Activated T-helper 17 cell treated with anti-CD3 and anti-CD28 coated beads, Interleukin-2, amount 50 U/mL, for 72 hours (primary cell): ENCODE measurements around the gene POT1. TPM values are rescaled to one million over a fixed set of nuclear protein-coding genes. Genes with fewer than 3 reads are reported as not detected.

Experiments used
- ATAC-seq: fragments of 150-1000 bp; cut with Tn5 transposase; replicated peaks from 2 replicates; pipeline ENCODE4 v1.10.0; 2021; ENCODE audit warnings: mild to moderate bottlenecking, moderate library complexity
- H3K27ac Mint-ChIP-seq: one replicate; pipeline ENCODE4 v1.8.0; 2022; ENCODE audit warnings: mixed read lengths
- H3K27me3 Mint-ChIP-seq: one replicate; pipeline ENCODE4 v1.8.0; 2022; ENCODE audit warnings: mixed read lengths
- H3K36me3 Mint-ChIP-seq: one replicate; pipeline ENCODE4 v1.8.0; 2022; ENCODE audit warnings: low read depth, mild to moderate bottlenecking, mixed read lengths
- H3K4me1 Mint-ChIP-seq: one replicate; pipeline ENCODE4 v1.8.0; 2022; ENCODE audit warnings: mixed read lengths
- H3K4me3 Mint-ChIP-seq: one replicate; pipeline ENCODE4 v1.8.0; 2022; ENCODE audit warnings: mild to moderate bottlenecking, mixed read lengths
- H3K9me3 Mint-ChIP-seq: one replicate; pipeline ENCODE4 v1.8.0; 2022; ENCODE audit warnings: mixed read lengths
- total RNA-seq, 2 donors: library from RNA; stranded (reverse); gene quantifications; one replicate each; pipeline ENCODE4 v1.2.3, GENCODE V29; 2022

The POT1 gene
- total RNA-seq, 2 donors from 2014 or later, result 31.8 to 45.1 TPM

- Mint-ChIP-seq H3K27me3 (peaks cover 5% of the 10 kb centered on the region), H3K27ac (no peak overlapping the region), H3K4me3 (no peak overlapping the region), H3K36me3 (no peaks in the 10 kb centered on the region), H3K4me1 (no peaks in the 10 kb centered on the region), H3K9me3 (no peaks in the 10 kb centered on the region)
- ATAC-seq, result no peak
Measured at GRCh38 chr7:124808206-124808605, 121.4 kb downstream of the POT1 start.

GRCh38 chr7:124801330-124801895 lies 128.2 kb downstream of the POT1 start:
- no peak for ATAC-seq
- Mint-ChIP-seq H3K4me3 (no peak overlapping the region), H3K9me3 (peaks cover 2% of the 10 kb centered on the region), H3K36me3 (no peaks in the 10 kb centered on the region), H3K27me3 (peaks cover 15% of the 10 kb centered on the region), H3K27ac (no peak overlapping the region), H3K4me1 (no peaks in the 10 kb centered on the region)

- H3K27me3 Mint-ChIP-seq, result peaks cover 15% of the 10 kb centered on the region
- H3K9me3 Mint-ChIP-seq, result peaks cover 8% of the 10 kb centered on the region
- no peaks in the 10 kb centered on the region for H3K36me3 Mint-ChIP-seq
- no peak for ATAC-seq
- no peak overlapping the region for H3K27ac Mint-ChIP-seq
- no peak overlapping the region for H3K4me3 Mint-ChIP-seq
- no peaks in the 10 kb centered on the region for H3K4me1 Mint-ChIP-seq
Measured at GRCh38 chr7:124800386-124800785, 129.2 kb downstream of the POT1 start.

- no peak for ATAC-seq
- Mint-ChIP-seq H3K27ac (no peak overlapping the region), H3K27me3 (peaks cover 15% of the 10 kb centered on the region), H3K36me3 (no peaks in the 10 kb centered on the region), H3K4me3 (no peak overlapping the region), H3K9me3 (peaks cover 8% of the 10 kb centered on the region), H3K4me1 (no peaks in the 10 kb centered on the region)
Measured at GRCh38 chr7:124799448-124799847, 130.2 kb downstream of the POT1 start.

- no peaks in the 10 kb centered on the region for H3K36me3 Mint-ChIP-seq
- H3K27me3 Mint-ChIP-seq, result peaks cover 24% of the 10 kb centered on the region
- no peak for ATAC-seq
- no peak overlapping the region for H3K4me3 Mint-ChIP-seq
- H3K9me3 Mint-ChIP-seq, result peaks cover 8% of the 10 kb centered on the region
- H3K4me1 Mint-ChIP-seq, result no peaks in the 10 kb centered on the region
- no peak overlapping the region for H3K27ac Mint-ChIP-seq
Measured at GRCh38 chr7:124796771-124797170, 132.9 kb downstream of the POT1 start.

- Mint-ChIP-seq H3K4me1 (no peaks in the 10 kb centered on the region), H3K9me3 (peaks cover 8% of the 10 kb centered on the region), H3K27ac (no peak overlapping the region), H3K36me3 (no peaks in the 10 kb centered on the region), H3K27me3 (peaks cover 30% of the 10 kb centered on the region), H3K4me3 (no peak overlapping the region)
- ATAC-seq, result no peak
Measured at GRCh38 chr7:124792696-124793095, 136.9 kb downstream of the POT1 start.

- no peak for ATAC-seq
- Mint-ChIP-seq H3K9me3 (peaks cover 8% of the 10 kb centered on the region), H3K4me1 (no peaks in the 10 kb centered on the region), H3K4me3 (no peak overlapping the region), H3K27ac (no peak overlapping the region), H3K36me3 (no peaks in the 10 kb centered on the region), H3K27me3 (peaks cover 26% of the 10 kb centered on the region)
Measured at GRCh38 chr7:124792002-124792401, 137.6 kb downstream of the POT1 start.

GRCh38 chr7:124791426-124791825 lies 138.2 kb downstream of the POT1 start:
- Mint-ChIP-seq H3K9me3 (peaks cover 7% of the 10 kb centered on the region), H3K4me3 (no peak overlapping the region), H3K36me3 (no peaks in the 10 kb centered on the region), H3K27me3 (peaks cover 26% of the 10 kb centered on the region), H3K4me1 (no peaks in the 10 kb centered on the region), H3K27ac (no peak overlapping the region)
- no peak for ATAC-seq

GRCh38 chr7:124790645-124791044 lies 139.0 kb downstream of the POT1 start:
- no peak overlapping the region for H3K4me3 Mint-ChIP-seq

GRCh38 chr7:124785994-124786393 lies 143.6 kb downstream of the POT1 start:
- Mint-ChIP-seq H3K4me3 (no peak overlapping the region), H3K27me3 (peaks cover 15% of the 10 kb centered on the region), H3K4me1 (no peaks in the 10 kb centered on the region), H3K27ac (no peak overlapping the region), H3K9me3 (no peaks in the 10 kb centered on the region), H3K36me3 (no peaks in the 10 kb centered on the region)
- ATAC-seq, result no peak

More at GRCh38 chr7:124790645-124791044, 139.0 kb downstream of the POT1 start:
- peaks cover 26% of the 10 kb centered on the region for H3K27me3 Mint-ChIP-seq
- ATAC-seq, result no peak
- no peaks in the 10 kb centered on the region for H3K4me1 Mint-ChIP-seq
- H3K9me3 Mint-ChIP-seq, result no peaks in the 10 kb centered on the region
- H3K27ac Mint-ChIP-seq, result no peak overlapping the region
- H3K36me3 Mint-ChIP-seq, result no peaks in the 10 kb centered on the region

- no peak for ATAC-seq
- H3K27me3 Mint-ChIP-seq, result peaks cover 11% of the 10 kb centered on the region
- no peak overlapping the region for H3K27ac Mint-ChIP-seq
- no peaks in the 10 kb centered on the region for H3K4me1 Mint-ChIP-seq
- no peaks in the 10 kb centered on the region for H3K36me3 Mint-ChIP-seq
- H3K4me3 Mint-ChIP-seq, result no peak overlapping the region
- no peaks in the 10 kb centered on the region for H3K9me3 Mint-ChIP-seq
Measured at GRCh38 chr7:124784879-124785818, 144.5 kb downstream of the POT1 start.

- no peak for ATAC-seq
- H3K27ac Mint-ChIP-seq, result no peak overlapping the region
Measured at GRCh38 chr7:124783271-124783670, 146.4 kb downstream of the POT1 start.

GRCh38 chr7:124781907-124782734 lies 147.5 kb downstream of the POT1 start:
- ATAC-seq, result no peak
- H3K27ac Mint-ChIP-seq, result no peak overlapping the region

More at GRCh38 chr7:124783271-124783670, 146.4 kb downstream of the POT1 start:
- Mint-ChIP-seq H3K9me3 (no peaks in the 10 kb centered on the region), H3K4me3 (no peak overlapping the region), H3K4me1 (no peaks in the 10 kb centered on the region), H3K27me3 (peaks cover 8% of the 10 kb centered on the region), H3K36me3 (no peaks in the 10 kb centered on the region)

GRCh38 chr7:124781418-124781817 lies 148.2 kb downstream of the POT1 start:
- no peak overlapping the region for H3K27ac Mint-ChIP-seq
- no peaks in the 10 kb centered on the region for H3K9me3 Mint-ChIP-seq
- H3K4me3 Mint-ChIP-seq, result no peak overlapping the region
- H3K27me3 Mint-ChIP-seq, result peaks cover 13% of the 10 kb centered on the region
- no peak for ATAC-seq
- H3K4me1 Mint-ChIP-seq, result no peaks in the 10 kb centered on the region
- no peaks in the 10 kb centered on the region for H3K36me3 Mint-ChIP-seq

More at GRCh38 chr7:124781907-124782734, 147.5 kb downstream of the POT1 start:
- H3K4me3 Mint-ChIP-seq, result no peak overlapping the region
- no peaks in the 10 kb centered on the region for H3K36me3 Mint-ChIP-seq
- no peaks in the 10 kb centered on the region for H3K4me1 Mint-ChIP-seq
- no peaks in the 10 kb centered on the region for H3K9me3 Mint-ChIP-seq
- H3K27me3 Mint-ChIP-seq, result peaks cover 13% of the 10 kb centered on the region
